Melanocyte of skin (primary cell): Measurements from ENCODE around the gene SLC5A3. TPM values are rescaled to one million over a fixed set of nuclear protein-coding genes. Genes with fewer than 3 reads are reported as not detected.

Source experiments
- total RNA-seq, 2 donors: library from RNA; depleted of rRNA; stranded (reverse); fragments of >200 nt; gene quantifications; 2 replicates each; pipeline ENCODE4 v1.2.3, GENCODE V29; 2012

The SLC5A3 gene
- 10 to 100 TPM in 1 of 2 donors, 1 to 10 TPM in 1; 7.9 to 11.0 TPM for total RNA-seq

DNA sequence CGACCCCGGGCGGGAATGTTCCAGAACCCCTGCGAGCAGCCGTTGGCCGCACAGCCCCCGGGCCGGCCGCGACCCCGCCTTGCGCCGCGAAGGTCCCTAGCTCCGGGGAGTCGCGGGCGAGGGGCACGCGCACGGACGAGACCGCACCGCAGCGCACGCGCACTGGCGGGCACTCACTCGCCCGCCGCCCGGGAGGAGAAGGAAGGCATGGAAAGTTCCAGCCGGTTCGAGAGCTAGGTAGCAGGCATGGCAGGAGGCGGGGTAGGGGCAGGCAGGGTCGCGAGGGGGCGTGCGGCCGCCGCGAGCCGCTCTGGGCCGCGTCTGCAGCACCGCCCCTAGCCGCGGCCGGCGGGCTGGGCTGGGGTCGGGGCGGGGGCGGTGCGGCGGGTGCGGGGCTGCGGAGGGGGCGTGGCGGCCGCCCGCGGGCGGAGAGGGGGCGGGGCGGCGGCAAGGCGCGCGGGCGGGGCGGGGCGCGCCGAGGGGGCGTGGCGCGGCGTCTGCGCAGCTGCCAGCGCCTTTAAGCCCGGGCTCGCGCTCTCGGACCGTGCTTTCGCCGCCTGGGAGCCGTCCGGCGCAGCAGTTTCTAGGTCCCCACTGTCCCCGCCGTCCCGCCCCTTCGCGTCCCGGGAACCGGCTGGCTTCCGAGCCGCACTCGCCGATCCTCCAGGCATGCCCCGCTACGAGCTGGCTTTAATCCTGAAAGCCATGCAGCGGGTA, at the start of gene SLC5A3, which contains the start of gene MRPS6:
SLC5A3 (plus strand) TSS at position 547 of the 717 bp plus-strand sequence. CDS start 21,621 bp downstream, outside the sequence.
MRPS6 (plus strand) TSS at position 547 of the 717 bp plus-strand sequence; CDS start at position 670, 123 bp downstream.

Other genes starting within 250 kb of the SLC5A3 start
- gene ATP5PO, start 157.8 kb upstream of the SLC5A3 start, total RNA-seq = 100 to 1,000 TPM; 101 to 128 TPM
- 10 to 100 TPM in 1 of 2 donors, 1 to 10 TPM in 1; 8.6 to 12.3 TPM for gene MRPS6, start within 50 bp of the SLC5A3 start, total RNA-seq